Right renal pelvis (tissue), 4 donors: Measurements from ENCODE around the gene FASTK. TPM values are rescaled to one million over a fixed set of nuclear protein-coding genes. Genes with fewer than 3 reads are reported as not detected.

Experiments
- DNase-seq, 4 donors: peaks; one replicate each; pipeline ENCODE4 v3.0.0-alpha.2; 2013; ENCODE audit warnings: low read depth in 4 of 4, low spot score in 3 of 4, missing footprints in 1 of 4
- polyA plus RNA-seq, 4 donors: library from polyadenylated mRNA; unstranded; fragments of 120-200 nt; gene quantifications; one replicate each; pipeline ENCODE4 v1.2.1, GENCODE V29; 2013; ENCODE audit not compliant: insufficient read length in 4 of 4

The FASTK gene
- 10 to 100 TPM; 49.5 to 77.1 (median 50.8) TPM for polyA plus RNA-seq

- peak in 3 of 4 donors; percentile 83 to 86 (median 85) for DNase-seq
These were observed at the start of gene FASTK for GRCh38 chr7:151080522-151081169. FASTK (minus strand) TSS chr7:151080809; CDS start chr7:151080766, 43 bp downstream.

GRCh38 chr7:151129960-151130591 lies 49.5 kb upstream of the FASTK start:
- DNase-seq, result no peak

GRCh38 chr7:151129117-151129959 lies 48.7 kb upstream of the FASTK start:
- no peak for DNase-seq

- no peak for DNase-seq
These were observed 48.1 kb upstream of the FASTK start for GRCh38 chr7:151128716-151129115.

- no peak for DNase-seq
These were observed 47.5 kb upstream of the FASTK start for GRCh38 chr7:151128144-151128543.

GRCh38 chr7:151126491-151127137 lies 46.0 kb upstream of the FASTK start:
- DNase-seq, result no peak

GRCh38 chr7:151125846-151126481 lies 45.4 kb upstream of the FASTK start:
- no peak for DNase-seq

- no peak for DNase-seq
These were observed 44.8 kb upstream of the FASTK start for GRCh38 chr7:151125470-151125845.

- DNase-seq, result no peak
These were observed 44.3 kb upstream of the FASTK start for GRCh38 chr7:151124899-151125399.

- no peak for DNase-seq
These were observed 43.9 kb upstream of the FASTK start for GRCh38 chr7:151124481-151124880.

GRCh38 chr7:151123822-151124464 lies 43.3 kb upstream of the FASTK start:
- DNase-seq, result peak in 3 of 4 donors; percentile 73 to 84 (median 74)

GRCh38 chr7:151123158-151123821 lies 42.7 kb upstream of the FASTK start:
- DNase-seq, result no peak

- DNase-seq, result no peak
These were observed 42.2 kb upstream of the FASTK start for GRCh38 chr7:151122796-151123157.

- DNase-seq, result no peak
These were observed 41.7 kb upstream of the FASTK start for GRCh38 chr7:151122276-151122675.

GRCh38 chr7:151121380-151122170 lies 41.0 kb upstream of the FASTK start:
- DNase-seq, result no peak

GRCh38 chr7:151120896-151121295 lies 40.3 kb upstream of the FASTK start:
- no peak for DNase-seq

- DNase-seq, result no peak
These were observed 39.3 kb upstream of the FASTK start for GRCh38 chr7:151119902-151120301.

- DNase-seq, result no peak
These were observed 38.4 kb upstream of the FASTK start for GRCh38 chr7:151119055-151119415.
